Natural killer cell (primary cell): ENCODE measurements around the gene KLHDC10. TPM values are rescaled to one million over a fixed set of nuclear protein-coding genes. Genes with fewer than 3 reads are reported as not detected.

Experiments
- ATAC-seq, 3 donors: fragments of 150-1000 bp in 2 of 3; fragments of 200-7000 bp in 1 of 3; cut with Tn5 transposase; 1 replicate in 1 of 3; 2 replicates in 2 of 3; pipeline ENCODE4 v1.10.0; 2021; ENCODE audit warnings: mild to moderate bottlenecking in 2 of 3, moderate library complexity in 2 of 3
- DNase-seq, 2 donors: peaks; one replicate each; pipeline versions ENCODE4 v3.0.0 to v3.0.0-alpha.2; 2013 to 2021; ENCODE audit warnings: mixed read lengths in 1 of 2
- H3K27ac ChIP-seq: one replicate; pipeline ENCODE4 v1.5.1; 2013; ENCODE audit warnings: mild to moderate bottlenecking, low read length
- H3K27me3 ChIP-seq: one replicate; pipeline ENCODE4 v1.6.1; 2013; ENCODE audit warnings: low read length; ENCODE audit not compliant: control insufficient read depth, insufficient read depth
- H3K36me3 ChIP-seq: one replicate; pipeline ENCODE4 v1.6.1; 2013; ENCODE audit warnings: low read length; ENCODE audit not compliant: control insufficient read depth, insufficient read depth
- H3K4me1 ChIP-seq: one replicate; pipeline ENCODE4 v1.6.1; 2013; ENCODE audit warnings: low read length; ENCODE audit not compliant: control insufficient read depth, insufficient read depth
- H3K4me3 ChIP-seq: one replicate; pipeline ENCODE4 v1.5.1; 2013; ENCODE audit warnings: low read length
- H3K9me3 ChIP-seq: one replicate; pipeline ENCODE4 v1.6.1; 2013; ENCODE audit warnings: low read length; ENCODE audit not compliant: control insufficient read depth, insufficient read depth
- H3K27ac Mint-ChIP-seq, 2 donors: one replicate each; pipeline ENCODE4 v1.8.0; 2022; ENCODE audit warnings: mild to moderate bottlenecking in 2 of 2, mixed read lengths in 2 of 2, moderate library complexity in 1 of 2
- H3K27me3 Mint-ChIP-seq, 2 donors: one replicate each; pipeline ENCODE4 v1.8.0; 2022; ENCODE audit warnings: low read depth in 2 of 2, mixed read lengths in 2 of 2
- H3K36me3 Mint-ChIP-seq: one replicate; pipeline ENCODE4 v1.8.0; 2022; ENCODE audit warnings: mixed read lengths
- H3K4me1 Mint-ChIP-seq, 2 donors: one replicate each; pipeline ENCODE4 v1.8.0; 2022; ENCODE audit warnings: mixed read lengths in 2 of 2
- H3K4me3 Mint-ChIP-seq: one replicate; pipeline ENCODE4 v1.8.0; 2022; ENCODE audit warnings: mild to moderate bottlenecking, moderate library complexity, mixed read lengths
- H3K9me3 Mint-ChIP-seq, 2 donors: one replicate each; pipeline ENCODE4 v1.8.0; 2022; ENCODE audit warnings: mixed read lengths in 2 of 2
- WGBS: methylation state at CpG from one replicate; pipeline ENCODE4 v1.1.7; 2013; ENCODE audit warnings: missing lambda C conversion rate; ENCODE audit not compliant: insufficient coverage; 5-methylcytosine and 5-hydroxymethylcytosine counted together
- intact Hi-C: fragments of 100-400 bp; cut with micrococcal nuclease; formaldehyde crosslinking; loops from one replicate; pipeline ENCODE4 v1.14.2; 2022
- total RNA-seq, 4 donors: library from RNA; stranded (reverse); fragments of 120-200 nt in 1 of 4; gene quantifications; one replicate each; pipeline versions ENCODE4 v1.2.3 to v1.2.4, GENCODE V29; 2013 to 2022
- TF ChIP-seq, protein P1 (sequence below): fragments of 200-600 bp; IDR thresholded peaks from one replicate; pipeline ENCODE4 v1.8.0; 2022; ENCODE audit warnings: antibody characterized with exemption

The KLHDC10 gene
- total RNA-seq, 3 donors from 2014 or later (not counting 1 experiment from before 2014, with no cell fraction given), result 13.6 to 23.2 (median 21.9) TPM

DNA sequence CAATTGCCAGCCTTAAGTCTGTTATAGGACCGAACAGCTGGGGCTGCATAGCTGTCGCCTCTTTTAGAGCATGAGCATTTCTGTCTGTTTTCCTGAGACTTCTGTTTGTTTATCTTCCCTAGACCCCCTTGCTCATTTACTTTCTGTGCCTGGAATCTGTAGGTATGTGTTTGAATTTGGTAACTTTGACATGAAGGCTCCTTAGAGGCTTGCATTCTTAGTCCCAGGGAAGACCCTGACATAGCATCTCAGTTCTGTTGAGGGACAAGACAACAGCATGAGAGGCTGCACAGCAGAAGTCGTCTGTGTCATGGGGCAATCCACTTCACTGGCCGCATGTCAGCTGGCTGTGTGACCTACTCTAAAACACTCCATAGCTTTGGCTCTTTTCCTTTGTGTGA, 58.7 kb downstream of the KLHDC10 start:
- H3K27ac ChIP-seq, result no peak overlapping the region
- no peak overlapping the region for H3K4me3 ChIP-seq
- peaks cover 30% of the 10 kb centered on the region for H3K36me3 Mint-ChIP-seq
- H3K9me3 ChIP-seq, result no peaks in the 10 kb centered on the region
- intact Hi-C loops, result no loop called here
- no peaks in the 10 kb centered on the region for H3K27me3 ChIP-seq
- no peak overlapping the region for H3K27ac Mint-ChIP-seq
- H3K36me3 ChIP-seq, result peaks cover 55% of the 10 kb centered on the region
- H3K4me1 ChIP-seq, result no peaks in the 10 kb centered on the region
- DNase-seq (no peak), ATAC-seq (no peak)
- no peaks in the 10 kb centered on the region for H3K4me1 Mint-ChIP-seq
- no peak overlapping the region for H3K4me3 Mint-ChIP-seq
- WGBS, result 95% methylated on average over 4 of the region's 4 CpGs
- H3K27me3 Mint-ChIP-seq, result no peaks in the 10 kb centered on the region
- H3K9me3 Mint-ChIP-seq, result no peaks in the 10 kb centered on the region
- TF ChIP-seq, protein P1, sequence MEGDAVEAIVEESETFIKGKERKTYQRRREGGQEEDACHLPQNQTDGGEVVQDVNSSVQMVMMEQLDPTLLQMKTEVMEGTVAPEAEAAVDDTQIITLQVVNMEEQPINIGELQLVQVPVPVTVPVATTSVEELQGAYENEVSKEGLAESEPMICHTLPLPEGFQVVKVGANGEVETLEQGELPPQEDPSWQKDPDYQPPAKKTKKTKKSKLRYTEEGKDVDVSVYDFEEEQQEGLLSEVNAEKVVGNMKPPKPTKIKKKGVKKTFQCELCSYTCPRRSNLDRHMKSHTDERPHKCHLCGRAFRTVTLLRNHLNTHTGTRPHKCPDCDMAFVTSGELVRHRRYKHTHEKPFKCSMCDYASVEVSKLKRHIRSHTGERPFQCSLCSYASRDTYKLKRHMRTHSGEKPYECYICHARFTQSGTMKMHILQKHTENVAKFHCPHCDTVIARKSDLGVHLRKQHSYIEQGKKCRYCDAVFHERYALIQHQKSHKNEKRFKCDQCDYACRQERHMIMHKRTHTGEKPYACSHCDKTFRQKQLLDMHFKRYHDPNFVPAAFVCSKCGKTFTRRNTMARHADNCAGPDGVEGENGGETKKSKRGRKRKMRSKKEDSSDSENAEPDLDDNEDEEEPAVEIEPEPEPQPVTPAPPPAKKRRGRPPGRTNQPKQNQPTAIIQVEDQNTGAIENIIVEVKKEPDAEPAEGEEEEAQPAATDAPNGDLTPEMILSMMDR, result no peak

DNA sequence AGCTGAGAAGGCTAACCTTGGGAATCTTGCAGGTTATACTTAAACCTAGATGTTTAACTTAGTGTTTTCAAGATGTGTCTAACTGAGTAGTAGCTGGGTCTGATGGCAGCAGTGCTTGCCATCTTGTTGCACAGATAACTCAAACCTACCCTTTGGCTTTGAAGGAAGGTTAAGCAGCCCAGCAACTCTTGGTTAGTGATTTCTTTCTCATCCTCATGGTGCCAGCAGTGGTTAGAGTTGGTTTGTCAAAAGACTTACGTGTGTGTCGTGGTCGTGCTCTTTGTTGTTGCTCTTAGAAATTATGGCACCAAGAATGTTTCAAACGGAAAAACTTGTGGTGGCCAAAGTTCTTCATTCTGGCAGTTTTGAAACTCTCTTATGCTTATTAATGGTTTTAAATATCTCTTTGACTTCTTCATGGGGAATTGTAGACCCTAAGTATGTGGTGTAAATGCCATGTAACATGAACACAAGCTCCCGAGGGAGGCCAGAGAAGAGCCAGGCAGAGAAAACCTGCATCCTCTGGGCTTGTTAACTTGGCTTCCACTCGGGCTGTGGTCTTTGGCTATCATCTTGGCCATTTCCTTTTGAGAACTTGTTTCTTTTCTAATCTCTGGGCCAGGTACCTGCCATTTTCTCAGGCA, 61.0 kb downstream of the KLHDC10 start:
- H3K36me3 Mint-ChIP-seq, result peaks cover 30% of the 10 kb centered on the region
- WGBS, result 70% methylated on average over 6 of the region's 6 CpGs

DNA sequence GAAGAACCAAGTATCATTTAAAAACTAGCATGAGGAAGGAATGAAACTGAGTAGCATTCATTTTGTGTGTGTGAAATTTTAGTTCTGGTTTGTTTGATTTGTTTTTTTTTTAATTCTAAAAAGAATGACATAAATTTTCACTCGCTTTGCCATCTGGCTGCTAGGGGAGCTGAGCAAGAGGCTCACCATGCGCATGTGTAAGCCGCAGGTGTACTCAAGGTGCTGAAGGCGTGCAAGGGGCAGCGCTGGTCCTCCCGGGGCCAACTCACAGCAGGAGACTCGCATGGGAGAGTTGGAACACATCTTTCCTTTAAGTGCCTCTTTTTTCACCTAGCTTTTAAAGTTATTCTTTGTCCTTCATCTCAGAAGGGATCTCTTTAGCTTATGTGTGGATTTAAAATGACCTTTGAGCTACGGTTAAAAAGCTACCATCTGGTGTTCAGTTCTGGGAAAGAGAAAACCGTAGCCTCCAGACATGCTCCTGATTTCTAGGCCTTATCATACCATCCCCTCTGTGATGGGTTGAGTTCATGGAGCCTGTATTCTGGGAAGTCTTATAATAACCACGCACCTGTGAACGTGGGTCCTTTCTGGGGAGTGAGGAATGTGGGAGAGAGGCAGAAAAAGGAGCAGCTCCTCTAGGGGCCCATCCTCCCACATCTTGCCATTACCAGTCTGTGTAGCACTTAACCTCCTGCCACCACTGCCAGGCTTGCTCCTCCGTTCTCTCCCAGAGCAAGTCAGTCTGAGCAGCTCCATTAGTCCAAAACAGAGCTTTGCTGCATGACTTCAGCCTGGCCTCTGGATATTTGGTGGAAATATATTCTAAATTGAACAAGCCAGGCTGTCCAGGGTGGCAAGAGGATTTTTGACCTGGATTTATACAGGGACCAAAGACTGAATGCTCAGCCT, 61.9 kb downstream of the KLHDC10 start:
- Mint-ChIP-seq H3K27me3 (no peaks in the 10 kb centered on the region), H3K4me3 (no peak overlapping the region), H3K27ac (no peak overlapping the region), H3K4me1 (peaks cover 13 to 14% of the 10 kb centered on the region in 2 donors), H3K9me3 (no peaks in the 10 kb centered on the region), H3K36me3 (peaks cover 30% of the 10 kb centered on the region)
- TF ChIP-seq, protein P1, result no peak
- ATAC-seq, result peak in 1 of 3 donors; percentile 21
- intact Hi-C loops, result no loop called here
- Histone ChIP-seq H3K27ac (no peak overlapping the region), H3K9me3 (no peaks in the 10 kb centered on the region), H3K4me1 (no peaks in the 10 kb centered on the region), H3K36me3 (peaks cover 53% of the 10 kb centered on the region), H3K27me3 (no peaks in the 10 kb centered on the region), H3K4me3 (no peak overlapping the region)
- DNase-seq, result no peak
- WGBS, result 96% methylated on average over 8 of the region's 12 CpGs

More for the DNA sequence above, 61.0 kb downstream of the KLHDC10 start:
- no peaks in the 10 kb centered on the region for H3K4me1 ChIP-seq
- no peaks in the 10 kb centered on the region for H3K9me3 Mint-ChIP-seq
- intact Hi-C loops, result no loop called here
- H3K27ac ChIP-seq, result no peak overlapping the region
- H3K4me3 Mint-ChIP-seq, result no peak overlapping the region
- H3K4me3 ChIP-seq, result no peak overlapping the region
- ATAC-seq (no peak), DNase-seq (no peak)
- no peaks in the 10 kb centered on the region for H3K9me3 ChIP-seq
- H3K27me3 Mint-ChIP-seq, result no peaks in the 10 kb centered on the region
- H3K27me3 ChIP-seq, result no peaks in the 10 kb centered on the region
- TF ChIP-seq, protein P1, result no peak
- peaks cover 8 to 9% of the 10 kb centered on the region in 2 donors for H3K4me1 Mint-ChIP-seq
- H3K27ac Mint-ChIP-seq, result no peak overlapping the region
- H3K36me3 ChIP-seq, result peaks cover 57% of the 10 kb centered on the region
